Common myeloid progenitor, CD34-positive (primary cell): ENCODE data around the gene ARHGAP35. TPM values are rescaled to one million over a fixed set of nuclear protein-coding genes. Genes with fewer than 3 reads are reported as not detected.

Experiments used
- CTCF ChIA-PET: fragments of 350-600 bp; sonication (Branson Sonifier 250); formaldehyde crosslinking; loops from one replicate; lab custom pipeline; 2021; ENCODE audit warnings: antibody characterized with exemption; lab: Charles Lee
- POLR2A ChIA-PET: fragments of 350-600 bp; sonication (Branson Sonifier 250); formaldehyde crosslinking; loops from one replicate; lab custom pipeline; 2021; ENCODE audit warnings: antibody characterized with exemption; lab: Charles Lee
- DNase-seq, 3 donors: peaks; one replicate each; pipeline versions ENCODE4 v3.0.0 to v3.0.0-alpha.2; 2013
- H3K27ac ChIP-seq, 2 experiments: 1 replicate in 1 of 2; 2 replicates in 1 of 2; pipeline ENCODE4 v1.7.0; 2013; ENCODE audit warnings: inconsistent platforms in 2 of 2, low read length in 2 of 2, mild to moderate bottlenecking in 2 of 2, low read depth in 1 of 2, moderate library complexity in 1 of 2; ENCODE audit not compliant: severe bottlenecking in 2 of 2, insufficient read depth in 1 of 2, poor library complexity in 1 of 2
- H3K27me3 ChIP-seq, 5 experiments: replicated peaks in 2 of 5; 1 replicate in 3 of 5; 2 replicates in 2 of 5; pipeline versions ENCODE4 v1.6.1 to v1.7.0; 2013; ENCODE audit warnings: low read length in 4 of 5, mild to moderate bottlenecking in 2 of 5, moderate library complexity in 2 of 5, inconsistent platforms in 1 of 5; ENCODE audit not compliant: insufficient read depth in 5 of 5, control insufficient read depth in 4 of 5
- H3K36me3 ChIP-seq, 4 experiments: 1 replicate in 2 of 4; 2 replicates in 2 of 4; pipeline versions ENCODE4 v1.6.1 to v1.7.0; 2013; ENCODE audit warnings: low read length in 3 of 4, control low read depth in 1 of 4, mild to moderate bottlenecking in 1 of 4; ENCODE audit not compliant: control insufficient read depth in 4 of 4, insufficient read depth in 4 of 4
- H3K4me1 ChIP-seq, 4 experiments: 1 replicate in 3 of 4; 2 replicates in 1 of 4; pipeline versions ENCODE4 v1.6.1 to v1.7.1; 2013; ENCODE audit warnings: low read length in 3 of 4, mild to moderate bottlenecking in 3 of 4, control low read depth in 1 of 4, inconsistent platforms in 1 of 4, moderate library complexity in 1 of 4; ENCODE audit not compliant: control insufficient read depth in 4 of 4, insufficient read depth in 4 of 4; ENCODE audit errors: control extremely low read depth in 1 of 4
- H3K4me3 ChIP-seq, 7 experiments: 1 replicate in 4 of 7; 2 replicates in 3 of 7; pipeline versions ENCODE4 v1.5.1 to v1.7.0; 2013; ENCODE audit warnings: mild to moderate bottlenecking in 7 of 7, low read length in 6 of 7, moderate library complexity in 6 of 7, inconsistent platforms in 2 of 7, low read depth in 2 of 7, control low read depth in 1 of 7; ENCODE audit not compliant: insufficient read depth in 4 of 7, control insufficient read depth in 1 of 7; ENCODE audit errors: extremely low read depth in 1 of 7
- H3K9me3 ChIP-seq, 5 experiments: 1 replicate in 4 of 5; 2 replicates in 1 of 5; pipeline versions ENCODE4 v1.6.1 to v1.7.1; 2013; ENCODE audit warnings: low read length in 4 of 5, mild to moderate bottlenecking in 2 of 5, inconsistent platforms in 1 of 5, low read depth in 1 of 5, moderate library complexity in 1 of 5; ENCODE audit not compliant: control insufficient read depth in 4 of 5, insufficient read depth in 2 of 5; ENCODE audit errors: control extremely low read depth in 1 of 5
- WGBS: methylation state at CpG from one replicate; pipeline ENCODE4 v1.1.5; 2013; ENCODE audit not compliant: insufficient coverage; 5-methylcytosine and 5-hydroxymethylcytosine counted together
- polyA plus RNA-seq: library from polyadenylated mRNA; unstranded; fragments of 120-200 nt; gene quantifications from one replicate; pipeline ENCODE4 v1.2.1, GENCODE V29; 2013

ARHGAP35 gene
- 16.1 TPM for polyA plus RNA-seq

DNA sequence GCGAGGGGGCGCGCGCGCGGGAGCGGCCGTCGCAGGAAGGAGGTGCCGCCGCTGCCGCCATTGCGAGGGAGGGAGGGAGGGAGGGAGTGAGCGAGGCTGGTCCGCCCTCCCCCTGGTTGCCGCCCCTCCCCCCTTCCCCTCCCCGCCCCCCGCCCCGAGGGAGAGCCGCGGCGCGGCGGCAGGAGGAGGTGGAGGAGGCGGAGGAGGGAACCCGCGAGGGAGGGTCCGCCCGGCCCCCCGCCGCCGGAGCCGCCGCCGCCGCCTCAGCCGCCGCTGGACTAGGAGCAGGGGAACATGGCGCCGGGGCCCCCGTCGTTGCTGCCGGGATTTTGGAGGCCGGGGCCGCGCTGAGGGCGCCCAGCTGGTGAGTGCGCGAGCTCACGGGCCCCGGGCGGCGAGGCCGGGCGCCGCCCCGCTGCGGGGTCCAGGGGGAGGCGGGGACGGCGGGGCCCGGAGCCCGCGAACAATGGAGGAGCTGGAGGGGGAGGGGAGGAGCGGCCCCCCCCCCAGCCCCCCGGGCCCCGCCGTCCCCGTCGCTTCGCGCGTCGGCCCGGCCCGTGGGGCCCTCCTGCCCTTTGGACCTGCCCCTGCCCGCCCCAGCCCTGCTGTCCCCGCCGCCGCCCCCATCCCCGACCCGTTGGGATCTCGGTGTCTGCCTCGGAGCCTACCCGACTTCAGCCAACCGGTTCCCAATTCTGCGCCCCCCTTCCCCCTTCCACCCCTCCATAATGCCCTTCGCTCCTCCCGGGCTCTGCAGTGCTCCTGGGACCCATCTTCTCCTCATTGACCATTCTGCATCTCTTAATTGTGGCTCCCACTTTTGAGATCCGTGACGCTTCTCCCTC, at the start of gene ARHGAP35:
TSS of gene ARHGAP35 (plus strand) at position 152 of the 845 bp plus-strand sequence. CDS start 57,679 bp downstream, outside the sequence.
- no peak for DNase-seq
- 1% methylated on average over 11 of the region's 91 CpGs for WGBS
- Histone ChIP-seq H3K27ac (peak within 1 kb of the TSS in 1 of 2 experiments; percentile 61), H3K27me3 (no peaks in the 10 kb centered on the region), H3K36me3 (peaks cover 0 to 3% (median 2%) of the 10 kb centered on the region in 4 experiments), H3K4me1 (peaks cover 5 to 46% (median 39%) of the 10 kb centered on the region in 4 experiments), H3K9me3 (no peaks in the 10 kb centered on the region), H3K4me3 (peak within 1 kb of the TSS; percentile 70 to 91 (median 80))
- ChIA-PET POLR2A (interaction anchor here (0.6 kb wide), 1 partner anchor 39 kb away, joined by 3 read pairs; no protein-coding TSS in a partner anchor), CTCF (interaction anchor here (1.8 kb wide), 1 partner anchor 130 kb away, joined by 6 read pairs; no protein-coding TSS in a partner anchor)

DNA sequence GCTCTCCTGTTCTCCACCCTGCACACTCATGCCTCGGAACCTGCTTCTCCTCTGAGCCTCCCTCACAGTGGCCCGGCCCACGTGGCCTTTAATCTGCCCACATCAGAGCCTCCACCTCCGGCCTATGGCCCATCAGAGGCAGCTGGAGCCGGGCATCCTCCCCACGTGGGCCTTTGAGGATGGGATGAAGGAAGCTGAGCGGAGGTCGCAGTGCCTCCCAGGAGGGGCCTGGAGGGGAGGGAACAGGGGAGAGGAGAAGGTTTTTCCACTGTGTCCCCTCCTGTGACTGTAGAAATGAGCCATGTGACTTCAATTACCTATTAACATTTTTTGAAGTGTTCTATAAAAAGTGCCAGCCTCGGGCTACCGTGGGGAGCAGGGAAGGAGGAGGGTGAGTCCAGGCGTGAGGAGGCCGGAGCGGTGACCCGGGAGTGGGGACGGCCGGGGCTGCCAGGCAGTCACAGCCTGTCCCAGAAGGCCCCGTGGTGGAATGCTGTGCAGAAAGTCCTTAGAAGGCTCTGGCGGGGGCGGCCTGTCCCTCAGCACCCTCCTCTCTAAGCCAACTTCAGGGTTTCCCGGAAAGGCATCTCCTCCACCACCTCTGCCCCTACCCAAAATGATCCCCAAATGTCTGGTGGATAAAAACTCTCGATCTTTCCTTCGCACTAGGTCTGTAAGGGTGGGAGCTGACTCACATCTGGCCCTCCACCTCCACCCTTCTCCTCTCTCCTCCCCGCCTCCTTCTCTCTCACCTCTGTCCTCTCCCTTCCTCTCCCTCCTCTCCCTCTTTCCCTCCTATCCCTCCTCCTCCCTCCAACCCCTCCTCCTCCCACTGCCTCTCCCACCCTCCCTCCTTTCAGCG, 47.6 kb upstream of the ARHGAP35 start:
- H3K9me3 ChIP-seq = no peaks in the 10 kb centered on the region
- POLR2A ChIA-PET = no interaction called here

GRCh38 chr19:46813839-46814358, 46.9 kb upstream of the ARHGAP35 start:
- H3K9me3 ChIP-seq = no peaks in the 10 kb centered on the region
- no peaks in the 10 kb centered on the region for H3K27me3 ChIP-seq
- H3K27ac ChIP-seq = no peak overlapping the region
- no peak overlapping the region for H3K4me3 ChIP-seq
- DNase-seq = no peak
- H3K4me1 ChIP-seq = no peaks in the 10 kb centered on the region
- no peaks in the 10 kb centered on the region for H3K36me3 ChIP-seq
- 91% methylated on average over 3 of the region's 7 CpGs for WGBS
- ChIA-PET CTCF (interaction anchor here (0.6 kb wide), 1 partner anchor 945 kb away, joined by 3 read pairs; no protein-coding TSS in a partner anchor), POLR2A (no interaction called here)

More for the DNA sequence above, 47.6 kb upstream of the ARHGAP35 start:
- CTCF ChIA-PET = interaction anchor here (0.6 kb wide), 1 partner anchor 945 kb away, joined by 3 read pairs; no protein-coding TSS in a partner anchor
- H3K4me1 ChIP-seq = no peaks in the 10 kb centered on the region
- H3K27me3 ChIP-seq = no peaks in the 10 kb centered on the region
- no peak for DNase-seq
- 91% methylated on average over 16 of the region's 24 CpGs for WGBS
- H3K36me3 ChIP-seq = no peaks in the 10 kb centered on the region
- H3K4me3 ChIP-seq = no peak overlapping the region
- H3K27ac ChIP-seq = no peak overlapping the region

GRCh38 chr19:46815833-46816627, 44.8 kb upstream of the ARHGAP35 start:
- H3K27me3 ChIP-seq = no peaks in the 10 kb centered on the region
- ChIA-PET POLR2A (no interaction called here), CTCF (interaction anchor here (1.6 kb wide), 1 partner anchor 11 kb away, joined by 5 read pairs; no protein-coding TSS in a partner anchor)
- no peak overlapping the region for H3K4me3 ChIP-seq
- no peaks in the 10 kb centered on the region for H3K36me3 ChIP-seq
- H3K4me1 ChIP-seq = peaks cover 0 to 12% (median 8%) of the 10 kb centered on the region in 4 experiments
- H3K9me3 ChIP-seq = no peaks in the 10 kb centered on the region
- no peak overlapping the region for H3K27ac ChIP-seq
- DNase-seq = no peak
- WGBS = 88% methylated on average over 7 of the region's 18 CpGs

- Histone ChIP-seq H3K9me3 (no peaks in the 10 kb centered on the region), H3K36me3 (no peaks in the 10 kb centered on the region), H3K4me1 (peaks cover 0 to 26% (median 20%) of the 10 kb centered on the region in 4 experiments), H3K4me3 (no peak overlapping the region), H3K27me3 (no peaks in the 10 kb centered on the region), H3K27ac (no peak overlapping the region)
- ChIA-PET CTCF (interaction anchor here (1.3 kb wide), 1 partner anchor 8 kb away, joined by 4 read pairs; no protein-coding TSS in a partner anchor), POLR2A (no interaction called here)
- DNase-seq = peak in 2 of 3 donors; percentile 41 to 44
- 95% methylated on average over 2 of the region's 2 CpGs for whole genome bisulfite sequencing
Measured at GRCh38 chr19:46818812-46819211, 42.0 kb upstream of the ARHGAP35 start.
